Endothelial cell of umbilical vein (primary cell): Measurements from ENCODE around the gene ATXN1. TPM values are rescaled to one million over a fixed set of nuclear protein-coding genes. Genes with fewer than 3 reads are reported as not detected.

ENCODE experiments used
- BruUV-seq: library from RNA; stranded (reverse); fragments of 400-500 nt; replicated peaks from 2 replicates; lab custom pipeline; 2021; lab: Mats Ljungman, UMichigan
- CTCF ChIA-PET: fragments of 300-600, 350-600 bp; sonication (Branson Sonifier 250); formaldehyde crosslinking; loops from one replicate; lab custom pipeline; 2021; ENCODE audit warnings: antibody characterized with exemption, inconsistent platforms; lab: Charles Lee
- POLR2A ChIA-PET: fragments of 300-600, 350-600 bp; sonication (Branson Sonifier 250); formaldehyde crosslinking; loops from one replicate; lab custom pipeline; 2021; ENCODE audit warnings: antibody characterized with exemption, inconsistent platforms; lab: Charles Lee
- DNase-seq: peaks from one replicate; pipeline ENCODE4 v3.0.0-alpha.2; 2011; ENCODE audit warnings: low read depth, low spot score
- FAIRE-seq: peaks from 2 replicates; lab custom pipeline; 2011; peaks lifted over from hg19 to GRCh38; lab: Jason Lieb, UNC
- H2AFZ ChIP-seq: 2 replicates; pipeline ENCODE4 v1.6.0; 2012; ENCODE audit warnings: low read depth, low read length, control low read depth, inconsistent platforms
- H3K27ac ChIP-seq: 2 replicates; pipeline ENCODE4 v1.5.1; 2011; ENCODE audit warnings: low read depth, mild to moderate bottlenecking, control low read depth, low read length, moderate library complexity; ENCODE audit not compliant: insufficient read depth
- H3K27me3 ChIP-seq, 2 experiments: 2 replicates each; pipeline versions ENCODE4 v1.6.0 to v1.6.1; 2011; ENCODE audit warnings: low read length in 2 of 2, mixed read lengths in 1 of 2; ENCODE audit not compliant: control insufficient read depth in 2 of 2, insufficient read depth in 2 of 2
- H3K36me3 ChIP-seq, 2 experiments: 2 replicates in 1 of 2; 3 replicates in 1 of 2; pipeline ENCODE4 v1.5.1; 2011; ENCODE audit warnings: low read length in 2 of 2, mild to moderate bottlenecking in 1 of 2, moderate library complexity in 1 of 2; ENCODE audit not compliant: control insufficient read depth in 2 of 2, insufficient read depth in 2 of 2; ENCODE audit errors: extremely low read depth in 1 of 2
- H3K4me1 ChIP-seq: 3 replicates; pipeline ENCODE4 v1.5.1; 2011; ENCODE audit warnings: mild to moderate bottlenecking, low read length; ENCODE audit not compliant: control insufficient read depth, insufficient read depth; ENCODE audit errors: extremely low read depth
- H3K4me2 ChIP-seq: 2 replicates; pipeline ENCODE4 v1.6.1; 2011; ENCODE audit warnings: low read length, control low read depth, mixed read lengths; ENCODE audit not compliant: insufficient read depth
- H3K4me3 ChIP-seq, 3 experiments: fragments of 200-600 bp in 1 of 3; sonication (generic), shearing (Covaris generic) in 1 of 3; replicated peaks in 1 of 3; 2 replicates each; pipeline ENCODE4 v1.5.1; 2011 to 2016; ENCODE audit warnings: control low read depth in 3 of 3, low read length in 3 of 3, mild to moderate bottlenecking in 2 of 3, inconsistent platforms in 1 of 3, low read depth in 1 of 3, moderate library complexity in 1 of 3; ENCODE audit not compliant: insufficient read depth in 1 of 3
- H3K79me2 ChIP-seq: 2 replicates; pipeline ENCODE4 v1.6.0; 2012; ENCODE audit warnings: low read length, inconsistent platforms; ENCODE audit not compliant: control insufficient read depth, insufficient read depth
- H3K9ac ChIP-seq: replicated peaks from 2 replicates; pipeline ENCODE3; 2011; ENCODE audit warnings: low read length, control low read depth; ENCODE audit not compliant: insufficient read depth; ENCODE audit errors: extremely low read depth
- H3K9me1 ChIP-seq: replicated peaks from 3 replicates; pipeline ENCODE4 v1.6.0; 2011; ENCODE audit warnings: mild to moderate bottlenecking, low read length; ENCODE audit not compliant: control insufficient read depth, insufficient read depth; ENCODE audit errors: extremely low read depth
- H3K9me3 ChIP-seq: replicated peaks from 2 replicates; pipeline ENCODE4 v1.5.1; 2012; ENCODE audit warnings: low read length, inconsistent platforms; ENCODE audit not compliant: control insufficient read depth, insufficient read depth
- H4K20me1 ChIP-seq: replicated peaks from 2 replicates; pipeline ENCODE3; 2011; ENCODE audit warnings: mild to moderate bottlenecking, low read length; ENCODE audit not compliant: control insufficient read depth, insufficient read depth; ENCODE audit errors: extremely low read depth
- EZH2 ChIP-seq: IDR thresholded peaks from 2 replicates; pipeline ENCODE4 v1.6.1; 2012; ENCODE audit warnings: borderline replicate concordance, low read depth, mild to moderate bottlenecking, moderate library complexity, low read length, inconsistent platforms; ENCODE audit not compliant: severe bottlenecking
- FOS ChIP-seq: IDR thresholded peaks from 2 replicates; pipeline ENCODE4 v1.6.1; 2011; ENCODE audit warnings: mild to moderate bottlenecking, low read length, moderate library complexity, borderline replicate concordance; ENCODE audit not compliant: insufficient read depth
- GATA2 ChIP-seq: IDR thresholded peaks from 2 replicates; pipeline ENCODE4 v1.7.0; 2011; ENCODE audit warnings: low read depth, mild to moderate bottlenecking, moderate library complexity, mixed read lengths, low read length; ENCODE audit not compliant: insufficient read length, insufficient read depth
- JUN ChIP-seq: IDR thresholded peaks from 2 replicates; pipeline ENCODE4 v1.6.1; 2011; ENCODE audit warnings: borderline replicate concordance, low read depth; ENCODE audit not compliant: insufficient read length, insufficient read depth
- MYC ChIP-seq: IDR thresholded peaks from one replicate; pipeline ENCODE4 v1.6.1; 2011; ENCODE audit warnings: mild to moderate bottlenecking, low read depth, low read length
- POLR2A ChIP-seq: IDR thresholded peaks from 2 replicates; pipeline ENCODE4 v1.6.1; 2012; ENCODE audit warnings: low read depth, mild to moderate bottlenecking, control low read depth, low read length
- POLR2AphosphoS5 ChIP-seq: IDR thresholded peaks from 2 replicates; pipeline ENCODE4 v1.6.1; 2012; ENCODE audit warnings: low read depth, mild to moderate bottlenecking, control low read depth, low read length, moderate library complexity; ENCODE audit not compliant: insufficient read depth
- dilution Hi-C: fragments of 300-500 bp; cut with MboI; formaldehyde crosslinking; loops from one replicate; pipeline ENCODE4 v1.15.0; 2019; ENCODE audit warnings: low sequenced_read_pairs; ENCODE audit not compliant: extremely low pct_ligation_motif_present
- intact Hi-C: fragments of 100-400 bp; cut with micrococcal nuclease; formaldehyde crosslinking; loops from one replicate; pipeline ENCODE4 v1.10.0; 2022
- polyA plus RNA-seq, 4 experiments: library from polyadenylated mRNA; depleted of rRNA in 3 of 4; stranded (reverse) in 3 of 4; unstranded in 1 of 4; fragments of >200 nt; gene quantifications; 2 replicates each; pipeline versions ENCODE4 v1.2.1 to v1.2.3, GENCODE V29; 2011 to 2012; ENCODE audit warnings: missing spikeins in 1 of 4
- total RNA-seq: library from RNA; stranded (reverse); gene quantifications from 2 replicates; pipeline ENCODE4 v1.2.3, GENCODE V29; 2021
- TF ChIP-seq, protein P1 (sequence below): IDR thresholded peaks from 2 replicates; pipeline ENCODE4 v1.6.1; 2011; ENCODE audit not compliant: insufficient read depth, insufficient read length
- TF ChIP-seq, protein P2 (sequence below), 2 donors: IDR thresholded peaks; 1 replicate in 1 of 2; 2 replicates in 1 of 2; pipeline ENCODE4 v1.5.1; 2011; ENCODE audit warnings: low read length in 2 of 2, mild to moderate bottlenecking in 2 of 2, moderate library complexity in 2 of 2, control low read depth in 1 of 2, inconsistent platforms in 1 of 2, low read depth in 1 of 2; ENCODE audit not compliant: insufficient read depth in 1 of 2; ENCODE audit errors: extremely low read depth in 1 of 2

Gene ATXN1
- total and polyA plus RNA-seq, 2 donors (not counting 3 experiments of a cell fraction or from before 2014, with no cell fraction given) = 16.4 to 33.0 TPM

DNA sequence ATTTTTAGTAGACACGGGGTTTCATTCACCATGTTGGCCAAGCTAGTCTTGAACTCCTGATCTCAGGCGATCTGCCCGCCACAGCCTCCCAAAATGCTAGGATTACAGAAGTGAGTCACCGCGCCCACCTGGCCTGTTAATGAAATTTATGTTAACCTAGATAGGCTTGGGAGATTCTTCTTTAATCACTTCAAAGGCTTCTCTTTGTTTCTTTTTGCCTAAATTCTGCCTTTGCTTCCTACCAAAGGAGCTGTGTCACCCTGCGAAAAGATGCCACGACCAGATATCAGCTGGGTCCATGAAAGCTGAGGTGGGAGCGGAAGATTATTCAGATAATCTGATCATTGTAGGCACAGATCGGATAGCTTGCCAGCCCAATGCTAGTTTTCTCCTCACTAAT is 447.5 kb downstream of the ATXN1 start:
- dilution Hi-C loops (no loop called here), intact Hi-C loops (no loop called here)
- ChIA-PET CTCF (interaction anchor here (1.0 to 1.2 kb wide), 2 partner anchors 12 to 28 kb away, joined by 3 read pairs; no protein-coding TSS in a partner anchor), POLR2A (no interaction called here)
- Histone ChIP-seq H3K4me3 (no peak overlapping the region), H3K9me1 (no peaks in the 10 kb centered on the region), H4K20me1 (no peaks in the 10 kb centered on the region), H3K9ac (no peak overlapping the region), H3K27ac (no peak overlapping the region), H3K4me2 (no peak overlapping the region), H3K79me2 (no peaks in the 10 kb centered on the region), H2AFZ (no peak overlapping the region), H3K27me3 (no peaks in the 10 kb centered on the region), H3K9me3 (no peaks in the 10 kb centered on the region), H3K36me3 (no peaks in the 10 kb centered on the region), H3K4me1 (no peaks in the 10 kb centered on the region)
- no peak for TF ChIP-seq MYC
- no peak for TF ChIP-seq POLR2AphosphoS5
- no TSS peak for BruUV-seq
- DNase-seq (no peak), FAIRE-seq (no peak)

DNA sequence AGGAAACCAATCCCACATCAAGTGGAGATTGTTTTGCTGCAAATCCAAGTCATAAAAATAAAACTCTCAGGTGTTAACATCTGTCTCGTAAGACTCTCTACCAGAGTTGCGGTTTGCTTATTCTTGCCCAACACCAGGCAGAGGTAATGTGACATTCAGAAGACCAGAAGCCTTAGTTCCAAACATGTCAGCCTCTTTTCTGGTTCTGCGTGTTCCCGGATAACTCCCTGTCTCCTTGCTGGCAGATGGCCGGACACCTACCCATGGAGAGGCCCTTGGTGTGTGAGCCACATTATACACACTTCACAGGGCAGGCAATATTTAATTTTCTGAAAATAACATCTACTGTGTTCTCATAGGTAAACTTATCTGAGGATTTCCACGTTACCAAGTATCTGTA is 449.5 kb downstream of the ATXN1 start:
- no peak overlapping the region for H3K4me3 ChIP-seq
- no peaks in the 10 kb centered on the region for H3K4me1 ChIP-seq
- no peaks in the 10 kb centered on the region for H3K36me3 ChIP-seq
- ChIA-PET CTCF (no interaction called here), POLR2A (no interaction called here)
- no peak for DNase-seq
- no peaks in the 10 kb centered on the region for H3K27me3 ChIP-seq
- no TSS peak for BruUV-seq
- no peak overlapping the region for H3K4me2 ChIP-seq
- H2AFZ ChIP-seq = no peak overlapping the region
- FAIRE-seq = no peak
- H3K9me3 ChIP-seq = no peaks in the 10 kb centered on the region
- H3K9ac ChIP-seq = no peak overlapping the region
- TF ChIP-seq, protein P1, sequence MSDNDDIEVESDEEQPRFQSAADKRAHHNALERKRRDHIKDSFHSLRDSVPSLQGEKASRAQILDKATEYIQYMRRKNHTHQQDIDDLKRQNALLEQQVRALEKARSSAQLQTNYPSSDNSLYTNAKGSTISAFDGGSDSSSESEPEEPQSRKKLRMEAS = no peak
- TF ChIP-seq, protein P2, sequence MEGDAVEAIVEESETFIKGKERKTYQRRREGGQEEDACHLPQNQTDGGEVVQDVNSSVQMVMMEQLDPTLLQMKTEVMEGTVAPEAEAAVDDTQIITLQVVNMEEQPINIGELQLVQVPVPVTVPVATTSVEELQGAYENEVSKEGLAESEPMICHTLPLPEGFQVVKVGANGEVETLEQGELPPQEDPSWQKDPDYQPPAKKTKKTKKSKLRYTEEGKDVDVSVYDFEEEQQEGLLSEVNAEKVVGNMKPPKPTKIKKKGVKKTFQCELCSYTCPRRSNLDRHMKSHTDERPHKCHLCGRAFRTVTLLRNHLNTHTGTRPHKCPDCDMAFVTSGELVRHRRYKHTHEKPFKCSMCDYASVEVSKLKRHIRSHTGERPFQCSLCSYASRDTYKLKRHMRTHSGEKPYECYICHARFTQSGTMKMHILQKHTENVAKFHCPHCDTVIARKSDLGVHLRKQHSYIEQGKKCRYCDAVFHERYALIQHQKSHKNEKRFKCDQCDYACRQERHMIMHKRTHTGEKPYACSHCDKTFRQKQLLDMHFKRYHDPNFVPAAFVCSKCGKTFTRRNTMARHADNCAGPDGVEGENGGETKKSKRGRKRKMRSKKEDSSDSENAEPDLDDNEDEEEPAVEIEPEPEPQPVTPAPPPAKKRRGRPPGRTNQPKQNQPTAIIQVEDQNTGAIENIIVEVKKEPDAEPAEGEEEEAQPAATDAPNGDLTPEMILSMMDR (IDR thresholded peaks at IDR 0.05; ENCODE audit: extremely low read depth in 1 of 2, insufficient read depth in 1 of 2, low read depth in 1 of 2, low read length in 2 of 2) = no peak
- no peak for TF ChIP-seq POLR2A
- TF ChIP-seq JUN = no peak
- TF ChIP-seq EZH2 = no peak
- no peak for TF ChIP-seq GATA2
- no peak for TF ChIP-seq MYC
- no peak for TF ChIP-seq FOS
- TF ChIP-seq POLR2AphosphoS5 = no peak
- H4K20me1 ChIP-seq = no peaks in the 10 kb centered on the region
- no peaks in the 10 kb centered on the region for H3K9me1 ChIP-seq
- no peaks in the 10 kb centered on the region for H3K79me2 ChIP-seq
- H3K27ac ChIP-seq = no peak overlapping the region
- dilution Hi-C loops = no loop called here
- intact Hi-C loops = no loop called here
